HEK293 (cell line): Measurements from ENCODE around the gene KCNMA1.

Source experiments
- CTCF ChIA-PET: fragments of 350-600 bp; formaldehyde crosslinking; extraction: SDS; loops from one replicate; lab custom pipeline; 2021; ENCODE audit warnings: antibody characterized with exemption; lab: Yijun Ruan, JAX
- POLR2A ChIA-PET: fragments of 300-600 bp; formaldehyde crosslinking; extraction: SDS; loops from one replicate; lab custom pipeline; 2020; ENCODE audit warnings: antibody characterized with exemption, inconsistent platforms; lab: Yijun Ruan, JAX
- H3K27ac ChIP-seq: fragments of 200-500 bp; sonication (Bioruptor generic); 2 replicates; pipeline ENCODE4 v1.5.1; 2014; ENCODE audit warnings: low read depth, low read length, control low read depth, inconsistent platforms; ENCODE audit errors: extremely low read depth
- H3K36me3 ChIP-seq, 2 experiments: fragments of 200-500 bp in 1 of 2; sonication (Bioruptor generic) in 1 of 2; 1 replicate in 1 of 2; 2 replicates in 1 of 2; pipeline ENCODE4 v1.5.1; 2014 to 2017; ENCODE audit warnings: inconsistent platforms in 2 of 2, low read length in 2 of 2; ENCODE audit not compliant: control insufficient read depth in 2 of 2, insufficient read depth in 1 of 2
- H3K4me1 ChIP-seq: fragments of 200-500 bp; sonication (Bioruptor generic); 2 replicates; pipeline ENCODE4 v1.5.1; 2014; ENCODE audit warnings: mild to moderate bottlenecking, low read length, inconsistent platforms; ENCODE audit not compliant: control insufficient read depth, insufficient read depth
- H3K4me3 ChIP-seq: 2 replicates; pipeline ENCODE4 v1.5.1; 2011; ENCODE audit warnings: low read depth, mild to moderate bottlenecking, control low read depth, low read length, moderate library complexity
- H3K9me3 ChIP-seq: fragments of 200-500 bp; sonication (Bioruptor generic); 2 replicates; pipeline ENCODE4 v1.5.1; 2014; ENCODE audit warnings: low read depth, low read length, inconsistent platforms; ENCODE audit not compliant: control insufficient read depth, insufficient read depth
- GLIS1 ChIP-seq: fragments of 450-650 bp; formaldehyde crosslinking; IDR thresholded peaks from 2 replicates; pipeline ENCODE4 v1.5.1; 2016; ENCODE audit warnings: missing biosample characterization, missing genetic modification characterization
- HOXC10 ChIP-seq: sonication (generic); formaldehyde crosslinking; IDR thresholded peaks from 2 replicates; pipeline ENCODE4 v1.8.1; 2023; ENCODE audit warnings: mild to moderate bottlenecking, missing genetic modification reagents
- KLF10 ChIP-seq: fragments of 450-650 bp; IDR thresholded peaks from 2 replicates; pipeline ENCODE4 v1.5.1; 2018; ENCODE audit warnings: missing biosample characterization, mild to moderate bottlenecking, missing genetic modification characterization
- KLF16 ChIP-seq: fragments of 450-650 bp; formaldehyde crosslinking; IDR thresholded peaks from 2 replicates; pipeline ENCODE4 v1.5.1; 2017; ENCODE audit warnings: missing biosample characterization, missing genetic modification characterization
- MYNN ChIP-seq: fragments of 450-650 bp; formaldehyde crosslinking; IDR thresholded peaks from 2 replicates; pipeline ENCODE4 v1.5.1; 2016; ENCODE audit warnings: missing biosample characterization, missing genetic modification characterization, borderline replicate concordance
- OSR2 ChIP-seq: fragments of 450-650 bp; formaldehyde crosslinking; IDR thresholded peaks from 2 replicates; pipeline ENCODE4 v1.5.1; 2016; ENCODE audit warnings: missing biosample characterization, missing genetic modification characterization
- SALL2 ChIP-seq: fragments of 450-650 bp; formaldehyde crosslinking; IDR thresholded peaks from 2 replicates; pipeline ENCODE4 v1.5.0; 2017; ENCODE audit warnings: missing biosample characterization, mild to moderate bottlenecking, missing genetic modification characterization, borderline replicate concordance
- SP2 ChIP-seq: fragments of 450-650 bp; formaldehyde crosslinking; IDR thresholded peaks from 2 replicates; pipeline ENCODE4 v1.5.1; 2016; ENCODE audit warnings: missing biosample characterization, missing genetic modification characterization
- YY1 ChIP-seq: fragments of 450-650 bp; formaldehyde crosslinking; IDR thresholded peaks from 2 replicates; pipeline ENCODE4 v1.5.1; 2018; ENCODE audit warnings: missing biosample characterization, missing genetic modification characterization
- ZBTB21 ChIP-seq: fragments of 450-650 bp; formaldehyde crosslinking; IDR thresholded peaks from 2 replicates; pipeline ENCODE4 v1.5.1; 2017; ENCODE audit warnings: missing biosample characterization, missing genetic modification characterization
- ZBTB8A ChIP-seq: fragments of 450-650 bp; formaldehyde crosslinking; IDR thresholded peaks from 2 replicates; pipeline ENCODE4 v1.5.1; 2016; ENCODE audit warnings: missing biosample characterization, missing genetic modification characterization
- ZFP3 ChIP-seq: fragments of 450-650 bp; formaldehyde crosslinking; IDR thresholded peaks from 2 replicates; pipeline ENCODE4 v1.5.1; 2016; ENCODE audit warnings: low read depth, missing biosample characterization, missing genetic modification characterization
- ZNF169 ChIP-seq: fragments of 450-650 bp; formaldehyde crosslinking; IDR thresholded peaks from 2 replicates; pipeline ENCODE4 v1.5.1; 2016; ENCODE audit warnings: missing biosample characterization, missing genetic modification characterization
- ZNF311 ChIP-seq: fragments of 450-650 bp; formaldehyde crosslinking; IDR thresholded peaks from 2 replicates; pipeline ENCODE4 v1.5.1; 2017; ENCODE audit warnings: missing biosample characterization, missing genetic modification characterization, borderline replicate concordance
- ZNF404 ChIP-seq: fragments of 450-650 bp; formaldehyde crosslinking; IDR thresholded peaks from 2 replicates; pipeline ENCODE4 v1.5.1; 2017; ENCODE audit warnings: missing biosample characterization, missing genetic modification characterization
- ZNF48 ChIP-seq: fragments of 450-650 bp; formaldehyde crosslinking; IDR thresholded peaks from 2 replicates; pipeline ENCODE4 v1.5.1; 2016; ENCODE audit warnings: missing biosample characterization, missing genetic modification characterization
- ZNF701 ChIP-seq: fragments of 450-650 bp; formaldehyde crosslinking; IDR thresholded peaks from 2 replicates; pipeline ENCODE4 v1.5.1; 2016; ENCODE audit warnings: missing biosample characterization, missing genetic modification characterization
- ZSCAN30 ChIP-seq: fragments of 450-650 bp; IDR thresholded peaks from 2 replicates; pipeline ENCODE4 v1.5.1; 2018; ENCODE audit warnings: missing biosample characterization, mild to moderate bottlenecking, missing genetic modification characterization, moderate library complexity
- ZXDB ChIP-seq: fragments of 450-650 bp; formaldehyde crosslinking; IDR thresholded peaks from 2 replicates; pipeline ENCODE4 v1.5.1; 2016; ENCODE audit warnings: missing biosample characterization, missing genetic modification characterization
- TF ChIP-seq, protein P1 (sequence below): fragments of 450-650 bp; formaldehyde crosslinking; IDR thresholded peaks from 2 replicates; pipeline ENCODE4 v1.5.1; 2017; ENCODE audit warnings: missing biosample characterization, missing genetic modification characterization
- TF ChIP-seq, protein P2 (sequence below): fragments of 450-650 bp; formaldehyde crosslinking; IDR thresholded peaks from 2 replicates; pipeline ENCODE4 v1.5.1; 2016; ENCODE audit warnings: missing biosample characterization, missing genetic modification characterization
- TF ChIP-seq, protein P3 (sequence below): fragments of 450-650 bp; formaldehyde crosslinking; IDR thresholded peaks from 2 replicates; pipeline ENCODE4 v1.5.1; 2016; ENCODE audit warnings: missing biosample characterization, missing genetic modification characterization
- TF ChIP-seq, protein P4 (sequence below): fragments of 450-650 bp; formaldehyde crosslinking; IDR thresholded peaks from 2 replicates; pipeline ENCODE4 v1.5.1; 2017; ENCODE audit warnings: missing biosample characterization, missing genetic modification characterization
- TF ChIP-seq, protein P5 (sequence below): fragments of 450-650 bp; formaldehyde crosslinking; IDR thresholded peaks from 2 replicates; pipeline ENCODE4 v1.5.1; 2016; ENCODE audit warnings: missing biosample characterization, missing genetic modification characterization, borderline replicate concordance
- TF ChIP-seq, protein P6 (sequence below): fragments of 450-650 bp; formaldehyde crosslinking; IDR thresholded peaks from 2 replicates; pipeline ENCODE4 v1.5.1; 2016; ENCODE audit warnings: missing biosample characterization, missing genetic modification characterization
- TF ChIP-seq, protein P7 (sequence below): fragments of 450-650 bp; formaldehyde crosslinking; IDR thresholded peaks from 2 replicates; pipeline ENCODE4 v1.5.1; 2017; ENCODE audit warnings: missing biosample characterization, mild to moderate bottlenecking, missing genetic modification characterization, moderate library complexity

Gene KCNMA1

DNA sequence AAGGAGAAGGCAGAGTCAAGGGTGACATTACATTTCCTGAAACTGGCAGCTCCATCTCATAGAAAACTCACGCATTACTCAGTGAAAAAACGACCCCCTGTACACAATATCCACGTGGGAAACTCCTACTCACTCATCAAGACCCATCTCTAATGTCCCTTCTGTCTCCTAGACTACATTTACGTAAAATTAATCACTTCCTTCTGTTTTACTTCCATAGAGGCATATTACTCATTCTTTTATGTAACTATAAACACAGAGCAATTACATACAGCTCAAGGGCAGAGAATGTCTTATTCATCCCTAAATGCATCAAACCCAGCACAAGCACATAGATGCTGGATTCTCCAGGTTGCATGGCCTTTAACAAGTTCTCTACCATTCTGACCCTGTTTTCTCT, 281.8 kb downstream of the KCNMA1 start:
- Histone ChIP-seq H3K36me3 (no peaks in the 10 kb centered on the region), H3K27ac (no peak overlapping the region), H3K4me3 (no peak overlapping the region), H3K9me3 (no peaks in the 10 kb centered on the region), H3K4me1 (peaks cover 12% of the 10 kb centered on the region)
- CTCF ChIA-PET = interaction anchor here (0.6 to 1.4 kb wide), 4 partner anchors 28 to 182 kb away, joined by 3 to 4 read pairs (median 4); no protein-coding TSS in a partner anchor
- POLR2A ChIA-PET = no interaction called here
- TF ChIP-seq MYNN (no peak), ZNF169 (no peak), KLF16 (no peak), ZBTB21 (tag by site-specific recombination) (0 out of 2 replicates have a peak, but pooled peaks have one; percentile 22), ZFP3 (tag by site-specific recombination) (peak; percentile 84), SP2 (0 out of 2 replicates have a peak, but pooled peaks have one; percentile 4), SALL2 (tag by site-specific recombination) (no peak), ZNF701 (tag by site-specific recombination) (no peak), YY1 (tag by site-specific recombination) (no peak), ZNF404 (no peak), ZBTB8A (tag by site-specific recombination) (no peak), ZNF48 (tag by site-specific recombination) (no peak), OSR2 (tag by site-specific recombination) (peak; percentile 80), ZSCAN30 (tag by site-specific recombination) (no peak), KLF10 (tag by site-specific recombination) (no peak), HOXC10 (CRISPR knock-in tag) (no peak), ZNF311 (no peak), ZXDB (tag by site-specific recombination) (no peak), GLIS1 (tag by site-specific recombination) (peak; percentile 71)
- TF ChIP-seq, protein P1, sequence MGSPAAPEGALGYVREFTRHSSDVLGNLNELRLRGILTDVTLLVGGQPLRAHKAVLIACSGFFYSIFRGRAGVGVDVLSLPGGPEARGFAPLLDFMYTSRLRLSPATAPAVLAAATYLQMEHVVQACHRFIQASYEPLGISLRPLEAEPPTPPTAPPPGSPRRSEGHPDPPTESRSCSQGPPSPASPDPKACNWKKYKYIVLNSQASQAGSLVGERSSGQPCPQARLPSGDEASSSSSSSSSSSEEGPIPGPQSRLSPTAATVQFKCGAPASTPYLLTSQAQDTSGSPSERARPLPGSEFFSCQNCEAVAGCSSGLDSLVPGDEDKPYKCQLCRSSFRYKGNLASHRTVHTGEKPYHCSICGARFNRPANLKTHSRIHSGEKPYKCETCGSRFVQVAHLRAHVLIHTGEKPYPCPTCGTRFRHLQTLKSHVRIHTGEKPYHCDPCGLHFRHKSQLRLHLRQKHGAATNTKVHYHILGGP (tag by site-specific recombination) = no peak
- TF ChIP-seq, protein P2, sequence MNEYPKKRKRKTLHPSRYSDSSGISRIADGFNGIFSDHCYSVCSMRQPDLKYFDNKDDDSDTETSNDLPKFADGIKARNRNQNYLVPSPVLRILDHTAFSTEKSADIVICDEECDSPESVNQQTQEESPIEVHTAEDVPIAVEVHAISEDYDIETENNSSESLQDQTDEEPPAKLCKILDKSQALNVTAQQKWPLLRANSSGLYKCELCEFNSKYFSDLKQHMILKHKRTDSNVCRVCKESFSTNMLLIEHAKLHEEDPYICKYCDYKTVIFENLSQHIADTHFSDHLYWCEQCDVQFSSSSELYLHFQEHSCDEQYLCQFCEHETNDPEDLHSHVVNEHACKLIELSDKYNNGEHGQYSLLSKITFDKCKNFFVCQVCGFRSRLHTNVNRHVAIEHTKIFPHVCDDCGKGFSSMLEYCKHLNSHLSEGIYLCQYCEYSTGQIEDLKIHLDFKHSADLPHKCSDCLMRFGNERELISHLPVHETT (tag by site-specific recombination) = peak; percentile 55
- TF ChIP-seq, protein P3, sequence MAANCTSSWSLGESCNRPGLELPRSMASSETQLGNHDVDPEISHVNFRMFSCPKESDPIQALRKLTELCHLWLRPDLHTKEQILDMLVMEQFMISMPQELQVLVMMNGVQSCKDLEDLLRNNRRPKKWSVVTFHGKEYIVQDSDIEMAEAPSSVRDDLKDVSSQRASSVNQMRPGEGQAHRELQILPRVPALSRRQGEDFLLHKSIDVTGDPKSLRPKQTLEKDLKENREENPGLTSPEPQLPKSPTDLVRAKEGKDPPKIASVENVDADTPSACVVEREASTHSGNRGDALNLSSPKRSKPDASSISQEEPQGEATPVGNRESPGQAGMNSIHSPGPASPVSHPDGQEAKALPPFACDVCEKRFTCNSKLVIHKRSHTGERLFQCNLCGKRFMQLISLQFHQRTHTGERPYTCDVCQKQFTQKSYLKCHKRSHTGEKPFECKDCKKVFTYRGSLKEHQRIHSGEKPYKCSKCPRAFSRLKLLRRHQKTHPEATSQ (tag by site-specific recombination) = no peak
- TF ChIP-seq, protein P4, sequence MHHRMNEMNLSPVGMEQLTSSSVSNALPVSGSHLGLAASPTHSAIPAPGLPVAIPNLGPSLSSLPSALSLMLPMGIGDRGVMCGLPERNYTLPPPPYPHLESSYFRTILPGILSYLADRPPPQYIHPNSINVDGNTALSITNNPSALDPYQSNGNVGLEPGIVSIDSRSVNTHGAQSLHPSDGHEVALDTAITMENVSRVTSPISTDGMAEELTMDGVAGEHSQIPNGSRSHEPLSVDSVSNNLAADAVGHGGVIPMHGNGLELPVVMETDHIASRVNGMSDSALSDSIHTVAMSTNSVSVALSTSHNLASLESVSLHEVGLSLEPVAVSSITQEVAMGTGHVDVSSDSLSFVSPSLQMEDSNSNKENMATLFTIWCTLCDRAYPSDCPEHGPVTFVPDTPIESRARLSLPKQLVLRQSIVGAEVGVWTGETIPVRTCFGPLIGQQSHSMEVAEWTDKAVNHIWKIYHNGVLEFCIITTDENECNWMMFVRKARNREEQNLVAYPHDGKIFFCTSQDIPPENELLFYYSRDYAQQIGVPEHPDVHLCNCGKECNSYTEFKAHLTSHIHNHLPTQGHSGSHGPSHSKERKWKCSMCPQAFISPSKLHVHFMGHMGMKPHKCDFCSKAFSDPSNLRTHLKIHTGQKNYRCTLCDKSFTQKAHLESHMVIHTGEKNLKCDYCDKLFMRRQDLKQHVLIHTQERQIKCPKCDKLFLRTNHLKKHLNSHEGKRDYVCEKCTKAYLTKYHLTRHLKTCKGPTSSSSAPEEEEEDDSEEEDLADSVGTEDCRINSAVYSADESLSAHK (tag by site-specific recombination) = no peak
- TF ChIP-seq, protein P5, sequence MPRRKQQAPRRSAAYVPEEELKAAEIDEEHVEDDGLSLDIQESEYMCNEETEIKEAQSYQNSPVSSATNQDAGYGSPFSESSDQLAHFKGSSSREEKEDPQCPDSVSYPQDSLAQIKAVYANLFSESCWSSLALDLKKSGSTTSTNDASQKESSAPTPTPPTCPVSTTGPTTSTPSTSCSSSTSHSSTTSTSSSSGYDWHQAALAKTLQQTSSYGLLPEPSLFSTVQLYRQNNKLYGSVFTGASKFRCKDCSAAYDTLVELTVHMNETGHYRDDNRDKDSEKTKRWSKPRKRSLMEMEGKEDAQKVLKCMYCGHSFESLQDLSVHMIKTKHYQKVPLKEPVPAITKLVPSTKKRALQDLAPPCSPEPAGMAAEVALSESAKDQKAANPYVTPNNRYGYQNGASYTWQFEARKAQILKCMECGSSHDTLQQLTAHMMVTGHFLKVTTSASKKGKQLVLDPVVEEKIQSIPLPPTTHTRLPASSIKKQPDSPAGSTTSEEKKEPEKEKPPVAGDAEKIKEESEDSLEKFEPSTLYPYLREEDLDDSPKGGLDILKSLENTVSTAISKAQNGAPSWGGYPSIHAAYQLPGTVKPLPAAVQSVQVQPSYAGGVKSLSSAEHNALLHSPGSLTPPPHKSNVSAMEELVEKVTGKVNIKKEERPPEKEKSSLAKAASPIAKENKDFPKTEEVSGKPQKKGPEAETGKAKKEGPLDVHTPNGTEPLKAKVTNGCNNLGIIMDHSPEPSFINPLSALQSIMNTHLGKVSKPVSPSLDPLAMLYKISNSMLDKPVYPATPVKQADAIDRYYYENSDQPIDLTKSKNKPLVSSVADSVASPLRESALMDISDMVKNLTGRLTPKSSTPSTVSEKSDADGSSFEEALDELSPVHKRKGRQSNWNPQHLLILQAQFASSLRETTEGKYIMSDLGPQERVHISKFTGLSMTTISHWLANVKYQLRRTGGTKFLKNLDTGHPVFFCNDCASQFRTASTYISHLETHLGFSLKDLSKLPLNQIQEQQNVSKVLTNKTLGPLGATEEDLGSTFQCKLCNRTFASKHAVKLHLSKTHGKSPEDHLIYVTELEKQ (tag by site-specific recombination) = peak; percentile 44; the same call in 1 of the 2 replicates
- TF ChIP-seq, protein P6, sequence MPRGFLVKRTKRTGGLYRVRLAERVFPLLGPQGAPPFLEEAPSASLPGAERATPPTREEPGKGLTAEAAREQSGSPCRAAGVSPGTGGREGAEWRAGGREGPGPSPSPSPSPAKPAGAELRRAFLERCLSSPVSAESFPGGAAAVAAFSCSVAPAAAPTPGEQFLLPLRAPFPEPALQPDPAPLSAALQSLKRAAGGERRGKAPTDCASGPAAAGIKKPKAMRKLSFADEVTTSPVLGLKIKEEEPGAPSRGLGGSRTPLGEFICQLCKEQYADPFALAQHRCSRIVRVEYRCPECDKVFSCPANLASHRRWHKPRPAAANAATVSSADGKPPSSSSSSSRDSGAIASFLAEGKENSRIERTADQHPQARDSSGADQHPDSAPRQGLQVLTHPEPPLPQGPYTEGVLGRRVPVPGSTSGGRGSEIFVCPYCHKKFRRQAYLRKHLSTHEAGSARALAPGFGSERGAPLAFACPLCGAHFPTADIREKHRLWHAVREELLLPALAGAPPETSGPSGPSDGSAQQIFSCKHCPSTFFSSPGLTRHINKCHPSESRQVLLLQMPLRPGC (tag by site-specific recombination) = peak; percentile 72; the same call in 1 of the 2 replicates
- TF ChIP-seq, protein P7, sequence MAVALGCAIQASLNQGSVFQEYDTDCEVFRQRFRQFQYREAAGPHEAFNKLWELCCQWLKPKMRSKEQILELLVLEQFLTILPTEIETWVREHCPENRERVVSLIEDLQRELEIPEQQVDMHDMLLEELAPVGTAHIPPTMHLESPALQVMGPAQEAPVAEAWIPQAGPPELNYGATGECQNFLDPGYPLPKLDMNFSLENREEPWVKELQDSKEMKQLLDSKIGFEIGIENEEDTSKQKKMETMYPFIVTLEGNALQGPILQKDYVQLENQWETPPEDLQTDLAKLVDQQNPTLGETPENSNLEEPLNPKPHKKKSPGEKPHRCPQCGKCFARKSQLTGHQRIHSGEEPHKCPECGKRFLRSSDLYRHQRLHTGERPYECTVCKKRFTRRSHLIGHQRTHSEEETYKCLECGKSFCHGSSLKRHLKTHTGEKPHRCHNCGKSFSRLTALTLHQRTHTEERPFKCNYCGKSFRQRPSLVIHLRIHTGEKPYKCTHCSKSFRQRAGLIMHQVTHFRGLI (tag by site-specific recombination) = no peak
